Fibroblast of the aortic adventitia (primary cell): Measurements from ENCODE around the gene PTPMT1. TPM values are rescaled to one million over a fixed set of nuclear protein-coding genes. Genes with fewer than 3 reads are reported as not detected.

Experiments
- DNase-seq: peaks from one replicate; pipeline ENCODE4 v3.0.0-alpha.2; 2010; ENCODE audit warnings: low read depth
- H3K4me3 ChIP-seq: 2 replicates; pipeline ENCODE4 v1.5.1; 2011; ENCODE audit warnings: low read depth, mild to moderate bottlenecking, control low read depth, low read length, moderate library complexity
- CTCF ChIP-seq: IDR thresholded peaks from 2 replicates; pipeline ENCODE4 v1.5.1; 2011; ENCODE audit warnings: mild to moderate bottlenecking, low read length, control low read depth, inconsistent platforms; ENCODE audit not compliant: insufficient read depth
- total RNA-seq: library from RNA; depleted of rRNA; stranded (reverse); fragments of >200 nt; gene quantifications from 2 replicates; pipeline ENCODE4 v1.2.3, GENCODE V29; 2012; ENCODE audit warnings: low replicate concordance

The PTPMT1 gene
- total RNA-seq, 1 donor: 44.1 TPM

GRCh38 chr11:47595967-47596366, 30.6 kb downstream of the PTPMT1 start:
- H3K4me3 ChIP-seq: no peak overlapping the region
- DNase-seq: no peak
- no peak for TF ChIP-seq CTCF

- no peak for DNase-seq
- no peak overlapping the region for H3K4me3 ChIP-seq
- no peak for TF ChIP-seq CTCF
These were observed 34.5 kb downstream of the PTPMT1 start for GRCh38 chr11:47599902-47600301.

- DNase-seq: peak; percentile 64
- H3K4me3 ChIP-seq: no peak overlapping the region
- no peak for TF ChIP-seq CTCF
These were observed 37.9 kb downstream of the PTPMT1 start for GRCh38 chr11:47603295-47603694.

- TF ChIP-seq CTCF: no peak
These were observed 40.5 kb downstream of the PTPMT1 start for GRCh38 chr11:47605921-47606320.

GRCh38 chr11:47606731-47607130, 41.3 kb downstream of the PTPMT1 start:
- peak; percentile 58 for DNase-seq
- no peak for TF ChIP-seq CTCF
- H3K4me3 ChIP-seq: no peak overlapping the region

More at GRCh38 chr11:47605921-47606320, 40.5 kb downstream of the PTPMT1 start:
- no peak for DNase-seq
- no peak overlapping the region for H3K4me3 ChIP-seq

- peak; percentile 97 for DNase-seq
- no peak for TF ChIP-seq CTCF
- H3K4me3 ChIP-seq: no peak overlapping the region
These were observed 42.0 kb downstream of the PTPMT1 start for GRCh38 chr11:47607380-47607779.

- no peak overlapping the region for H3K4me3 ChIP-seq
- TF ChIP-seq CTCF: no peak
These were observed 44.3 kb downstream of the PTPMT1 start for GRCh38 chr11:47609675-47610074.

More at GRCh38 chr11:47609675-47610074, 44.3 kb downstream of the PTPMT1 start:
- DNase-seq: no peak
